Measurements from ENCODE around the gene ZNF23.

DNA sequence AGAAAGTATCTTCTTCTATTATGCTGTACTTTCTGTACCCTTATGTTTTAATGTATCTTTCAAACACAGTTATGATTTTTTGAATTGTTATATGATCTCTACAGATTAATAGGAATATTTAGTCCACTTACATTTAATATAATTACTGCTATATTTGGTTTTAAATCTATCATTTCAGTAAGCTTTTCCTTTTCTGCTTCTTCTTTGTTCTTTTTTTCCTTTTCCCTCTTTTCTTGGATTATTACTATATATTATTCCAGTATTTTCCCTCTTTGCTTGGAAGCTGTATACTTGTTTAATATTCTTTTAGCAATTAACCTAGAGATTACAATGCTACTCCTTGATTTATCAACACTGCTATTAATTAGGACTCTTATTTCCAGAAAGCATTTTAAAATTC lies 33.7 kb downstream of the ZNF23 start:
- no peak for TF ChIP-seq POLR2A (IDR thresholded peaks at IDR 0.05)
- TF ChIP-seq, protein P1, sequence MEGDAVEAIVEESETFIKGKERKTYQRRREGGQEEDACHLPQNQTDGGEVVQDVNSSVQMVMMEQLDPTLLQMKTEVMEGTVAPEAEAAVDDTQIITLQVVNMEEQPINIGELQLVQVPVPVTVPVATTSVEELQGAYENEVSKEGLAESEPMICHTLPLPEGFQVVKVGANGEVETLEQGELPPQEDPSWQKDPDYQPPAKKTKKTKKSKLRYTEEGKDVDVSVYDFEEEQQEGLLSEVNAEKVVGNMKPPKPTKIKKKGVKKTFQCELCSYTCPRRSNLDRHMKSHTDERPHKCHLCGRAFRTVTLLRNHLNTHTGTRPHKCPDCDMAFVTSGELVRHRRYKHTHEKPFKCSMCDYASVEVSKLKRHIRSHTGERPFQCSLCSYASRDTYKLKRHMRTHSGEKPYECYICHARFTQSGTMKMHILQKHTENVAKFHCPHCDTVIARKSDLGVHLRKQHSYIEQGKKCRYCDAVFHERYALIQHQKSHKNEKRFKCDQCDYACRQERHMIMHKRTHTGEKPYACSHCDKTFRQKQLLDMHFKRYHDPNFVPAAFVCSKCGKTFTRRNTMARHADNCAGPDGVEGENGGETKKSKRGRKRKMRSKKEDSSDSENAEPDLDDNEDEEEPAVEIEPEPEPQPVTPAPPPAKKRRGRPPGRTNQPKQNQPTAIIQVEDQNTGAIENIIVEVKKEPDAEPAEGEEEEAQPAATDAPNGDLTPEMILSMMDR (IDR thresholded peaks at IDR 0.05) = no peak

Measured in testis (tissue), 2 donors.